Endothelial cell (in vitro differentiated cells): ENCODE data around the gene DYSF. TPM values are rescaled to one million over a fixed set of nuclear protein-coding genes. Genes with fewer than 3 reads are reported as not detected.

Source experiments
- DNase-seq: peaks from one replicate; pipeline ENCODE4 v3.0.0; 2021; ENCODE audit warnings: low spot score
- H3K27ac Mint-ChIP-seq: one replicate; pipeline ENCODE4 v1.8.0; 2021; ENCODE audit warnings: mixed read lengths, inconsistent platforms; ENCODE audit not compliant: unreplicated experiment
- H3K27me3 Mint-ChIP-seq: one replicate; pipeline ENCODE4 v1.8.0; 2021; ENCODE audit warnings: mild to moderate bottlenecking, moderate library complexity, mixed read lengths, inconsistent platforms; ENCODE audit not compliant: unreplicated experiment
- H3K36me3 Mint-ChIP-seq: one replicate; pipeline ENCODE4 v1.8.0; 2021; ENCODE audit warnings: mild to moderate bottlenecking, low read depth, mixed read lengths, inconsistent platforms; ENCODE audit not compliant: unreplicated experiment
- H3K4me1 Mint-ChIP-seq: one replicate; pipeline ENCODE4 v1.8.0; 2021; ENCODE audit warnings: mild to moderate bottlenecking, mixed read lengths, inconsistent platforms; ENCODE audit not compliant: unreplicated experiment
- H3K4me3 Mint-ChIP-seq: one replicate; pipeline ENCODE4 v1.8.0; 2021; ENCODE audit warnings: mild to moderate bottlenecking, mixed read lengths, inconsistent platforms; ENCODE audit not compliant: unreplicated experiment
- H3K9me3 Mint-ChIP-seq: one replicate; pipeline ENCODE4 v1.8.0; 2021; ENCODE audit warnings: mixed read lengths, inconsistent platforms; ENCODE audit not compliant: unreplicated experiment
- CTCF ChIP-seq: fragments of 200-600 bp; sonication (generic); IDR thresholded peaks from one replicate; pipeline ENCODE4 v1.5.0; 2021; ENCODE audit warnings: antibody characterized with exemption; ENCODE audit not compliant: unreplicated experiment
- total RNA-seq: library from RNA; stranded (reverse); fragmentation: NEBNext Ultra II Directional; extraction: Animal tissue kit (Norgen Biotek cat#: 25700); gene quantifications from one replicate; pipeline ENCODE4 v1.2.1, GENCODE V29; 2021; ENCODE audit not compliant: unreplicated experiment

DYSF gene
- total RNA-seq, 1 donor from 2014 or later, result 566 TPM

GRCh38 chr2:71460056-71460455, 6.7 kb downstream of the DYSF start:
- Mint-ChIP-seq H3K27me3 (peaks cover 26% of the 10 kb centered on the region), H3K36me3 (peaks cover 24% of the 10 kb centered on the region), H3K27ac (peak overlapping the region; percentile 92), H3K4me1 (peaks cover 62% of the 10 kb centered on the region), H3K4me3 (peak overlapping the region; percentile 51), H3K9me3 (no peaks in the 10 kb centered on the region)
- no peak for DNase-seq
- no peak for TF ChIP-seq CTCF

GRCh38 chr2:71460595-71461303, 7.4 kb downstream of the DYSF start:
- Mint-ChIP-seq H3K9me3 (no peaks in the 10 kb centered on the region), H3K4me3 (peak overlapping the region; percentile 59), H3K27ac (peak overlapping the region; percentile 92), H3K27me3 (peaks cover 24% of the 10 kb centered on the region), H3K36me3 (peaks cover 24% of the 10 kb centered on the region), H3K4me1 (peaks cover 55% of the 10 kb centered on the region)
- TF ChIP-seq CTCF, result peak; percentile 96
- no peak for DNase-seq

GRCh38 chr2:71461304-71461671, 7.9 kb downstream of the DYSF start:
- peaks cover 50% of the 10 kb centered on the region for H3K4me1 Mint-ChIP-seq
- H3K27ac Mint-ChIP-seq, result peak overlapping the region; percentile 92
- peak overlapping the region; percentile 59 for H3K4me3 Mint-ChIP-seq
- peaks cover 24% of the 10 kb centered on the region for H3K36me3 Mint-ChIP-seq
- no peak for DNase-seq
- no peak for TF ChIP-seq CTCF
- no peaks in the 10 kb centered on the region for H3K9me3 Mint-ChIP-seq
- peaks cover 23% of the 10 kb centered on the region for H3K27me3 Mint-ChIP-seq

GRCh38 chr2:71462056-71462605, 8.8 kb downstream of the DYSF start:
- TF ChIP-seq CTCF, result no peak
- H3K4me1 Mint-ChIP-seq, result peaks cover 47% of the 10 kb centered on the region
- H3K27me3 Mint-ChIP-seq, result peaks cover 23% of the 10 kb centered on the region
- no peaks in the 10 kb centered on the region for H3K9me3 Mint-ChIP-seq
- H3K36me3 Mint-ChIP-seq, result peaks cover 26% of the 10 kb centered on the region
- no peak for DNase-seq
- H3K4me3 Mint-ChIP-seq, result no peak overlapping the region
- no peak overlapping the region for H3K27ac Mint-ChIP-seq

GRCh38 chr2:71462641-71463341, 9.4 kb downstream of the DYSF start:
- peaks cover 20% of the 10 kb centered on the region for H3K27me3 Mint-ChIP-seq
- H3K4me3 Mint-ChIP-seq, result no peak overlapping the region
- peaks cover 47% of the 10 kb centered on the region for H3K4me1 Mint-ChIP-seq
- no peaks in the 10 kb centered on the region for H3K9me3 Mint-ChIP-seq
- no peak overlapping the region for H3K27ac Mint-ChIP-seq
- no peak for TF ChIP-seq CTCF
- no peak for DNase-seq
- H3K36me3 Mint-ChIP-seq, result peaks cover 30% of the 10 kb centered on the region
